DND-41 (cell line): ENCODE results near the gene HEXIM2.

Experiments
- ATAC-seq: fragments of 200-7000 bp; cut with Tn5 transposase; 3 replicates; pipeline ENCODE4 v1.9.1; 2021; ENCODE audit warnings: low read depth; ENCODE audit not compliant: insufficient read depth
- DNase-seq: peaks from one replicate; pipeline ENCODE4 v3.0.0-alpha.2; 2020
- H2AFZ ChIP-seq: 2 replicates; pipeline ENCODE4 v1.6.0; 2012; ENCODE audit warnings: low read depth, low read length
- H3K27ac ChIP-seq: 2 replicates; pipeline ENCODE4 v1.5.1; 2012; ENCODE audit warnings: low read length, inconsistent platforms
- H3K27me3 ChIP-seq: fragments of 200-600 bp; sonication (generic); 2 replicates; pipeline ENCODE4 v1.6.0; 2012; ENCODE audit warnings: low read length, mild to moderate bottlenecking, inconsistent platforms; ENCODE audit not compliant: insufficient read depth, poor library complexity
- H3K36me3 ChIP-seq: 2 replicates; pipeline ENCODE4 v1.5.1; 2012; ENCODE audit warnings: low read length, inconsistent platforms; ENCODE audit not compliant: insufficient read depth
- H3K4me1 ChIP-seq: 2 replicates; pipeline ENCODE4 v1.5.1; 2012; ENCODE audit warnings: mild to moderate bottlenecking, low read length; ENCODE audit not compliant: insufficient read depth
- H3K4me2 ChIP-seq: 2 replicates; pipeline ENCODE4 v1.6.0; 2012; ENCODE audit warnings: mild to moderate bottlenecking, moderate library complexity, low read length, inconsistent platforms; ENCODE audit not compliant: insufficient read depth
- H3K4me3 ChIP-seq, 2 experiments: fragments of 200-600 bp in 1 of 2; shearing (Covaris generic) in 1 of 2; 2 replicates each; pipeline ENCODE4 v1.5.1; 2012 to 2016; ENCODE audit warnings: inconsistent platforms in 2 of 2, low read length in 2 of 2, mild to moderate bottlenecking in 2 of 2, low read depth in 1 of 2, moderate library complexity in 1 of 2
- H3K79me2 ChIP-seq: 2 replicates; pipeline ENCODE4 v1.6.0; 2012; ENCODE audit warnings: low read length, inconsistent platforms; ENCODE audit not compliant: insufficient read depth
- H3K9ac ChIP-seq: 2 replicates; pipeline ENCODE4 v1.6.0; 2012; ENCODE audit warnings: low read depth, mild to moderate bottlenecking, inconsistent platforms, low read length, moderate library complexity
- H3K9me3 ChIP-seq: 2 replicates; pipeline ENCODE4 v1.5.1; 2012; ENCODE audit warnings: low read length, moderate library complexity, mild to moderate bottlenecking, inconsistent platforms; ENCODE audit not compliant: insufficient read depth, severe bottlenecking
- H4K20me1 ChIP-seq: 2 replicates; pipeline ENCODE4 v1.6.0; 2012; ENCODE audit warnings: low read length; ENCODE audit not compliant: insufficient read depth
- EZH2 ChIP-seq: IDR thresholded peaks from 3 replicates; pipeline ENCODE4 v1.6.1; 2012; ENCODE audit warnings: borderline replicate concordance, low read depth, mild to moderate bottlenecking, moderate library complexity, low read length, inconsistent platforms; ENCODE audit not compliant: severe bottlenecking
- TF ChIP-seq, protein P1 (sequence below): IDR thresholded peaks from 2 replicates; pipeline ENCODE4 v1.5.1; 2012; ENCODE audit warnings: borderline replicate concordance, low read length, moderate library complexity, mild to moderate bottlenecking; ENCODE audit not compliant: poor library complexity, severe bottlenecking; ENCODE audit errors: extremely low read depth

The HEXIM2 gene

DNA sequence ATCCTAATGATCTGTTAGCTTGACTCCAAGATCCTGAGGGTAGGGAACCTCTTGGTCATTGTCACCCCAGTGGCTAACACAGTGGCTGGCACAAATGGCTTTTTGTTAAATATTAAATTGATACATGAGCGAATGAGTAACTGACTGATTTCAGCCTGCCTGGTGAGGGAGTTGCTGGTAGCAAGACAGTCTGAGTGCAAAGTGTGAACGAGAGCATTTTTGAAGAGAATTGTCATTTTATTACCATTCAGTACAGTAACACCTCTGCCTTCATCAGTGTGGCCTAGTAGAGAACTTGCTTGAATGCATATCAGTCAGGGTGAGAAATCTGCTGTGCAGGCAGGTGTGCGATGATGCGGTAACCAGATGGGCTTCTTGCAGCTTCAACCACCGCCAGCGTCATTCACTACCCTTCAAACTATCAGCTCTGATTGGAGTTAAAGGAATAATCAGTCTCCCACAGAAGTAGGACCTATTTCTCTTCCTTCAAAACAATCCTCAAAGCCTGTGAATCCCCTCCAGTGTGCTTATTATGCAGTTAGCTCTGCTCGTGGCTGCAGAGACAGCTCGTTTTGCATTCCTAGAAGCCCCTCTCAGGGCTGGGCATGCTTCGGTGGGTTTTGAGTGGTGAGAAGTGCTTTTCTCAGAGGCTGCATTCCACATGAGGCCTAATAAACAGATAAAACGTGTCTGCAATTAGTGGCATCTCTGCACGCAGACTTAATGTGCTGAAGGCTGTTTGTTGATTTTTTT is 29.0 kb downstream of the HEXIM2 start:
- Histone ChIP-seq H3K27me3 (no peaks in the 10 kb centered on the region), H2AFZ (no peak overlapping the region), H3K9me3 (no peaks in the 10 kb centered on the region), H4K20me1 (no peaks in the 10 kb centered on the region), H3K4me1 (no peaks in the 10 kb centered on the region), H3K27ac (no peak overlapping the region), H3K36me3 (no peaks in the 10 kb centered on the region), H3K79me2 (no peaks in the 10 kb centered on the region), H3K4me3 (no peak overlapping the region), H3K4me2 (no peak overlapping the region), H3K9ac (no peak overlapping the region)
- no peak for TF ChIP-seq EZH2
- TF ChIP-seq, protein P1, sequence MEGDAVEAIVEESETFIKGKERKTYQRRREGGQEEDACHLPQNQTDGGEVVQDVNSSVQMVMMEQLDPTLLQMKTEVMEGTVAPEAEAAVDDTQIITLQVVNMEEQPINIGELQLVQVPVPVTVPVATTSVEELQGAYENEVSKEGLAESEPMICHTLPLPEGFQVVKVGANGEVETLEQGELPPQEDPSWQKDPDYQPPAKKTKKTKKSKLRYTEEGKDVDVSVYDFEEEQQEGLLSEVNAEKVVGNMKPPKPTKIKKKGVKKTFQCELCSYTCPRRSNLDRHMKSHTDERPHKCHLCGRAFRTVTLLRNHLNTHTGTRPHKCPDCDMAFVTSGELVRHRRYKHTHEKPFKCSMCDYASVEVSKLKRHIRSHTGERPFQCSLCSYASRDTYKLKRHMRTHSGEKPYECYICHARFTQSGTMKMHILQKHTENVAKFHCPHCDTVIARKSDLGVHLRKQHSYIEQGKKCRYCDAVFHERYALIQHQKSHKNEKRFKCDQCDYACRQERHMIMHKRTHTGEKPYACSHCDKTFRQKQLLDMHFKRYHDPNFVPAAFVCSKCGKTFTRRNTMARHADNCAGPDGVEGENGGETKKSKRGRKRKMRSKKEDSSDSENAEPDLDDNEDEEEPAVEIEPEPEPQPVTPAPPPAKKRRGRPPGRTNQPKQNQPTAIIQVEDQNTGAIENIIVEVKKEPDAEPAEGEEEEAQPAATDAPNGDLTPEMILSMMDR, result no peak
- DNase-seq (no peak), ATAC-seq (no peak)

DNA sequence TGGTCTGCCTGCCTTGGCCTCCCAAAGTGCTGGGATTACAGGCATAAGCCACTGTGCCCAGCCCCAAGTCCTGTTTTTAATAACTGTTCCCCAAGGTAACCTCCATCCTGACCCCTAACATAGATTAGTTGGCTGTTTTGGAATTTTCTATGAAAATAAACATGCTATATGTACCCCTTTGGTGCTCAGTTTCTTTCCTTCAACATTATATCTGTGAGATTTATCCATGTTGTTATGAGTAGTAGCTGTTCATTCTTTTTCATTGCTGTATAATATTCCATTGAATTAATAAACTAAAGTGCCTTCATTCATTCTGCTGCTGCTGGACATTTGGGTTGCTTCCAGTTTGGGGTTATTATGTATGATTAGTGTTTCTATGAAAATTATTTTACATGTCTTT is 33.7 kb downstream of the HEXIM2 start:
- Histone ChIP-seq H3K27me3 (no peaks in the 10 kb centered on the region), H2AFZ (no peak overlapping the region), H4K20me1 (no peaks in the 10 kb centered on the region), H3K4me2 (no peak overlapping the region), H3K36me3 (no peaks in the 10 kb centered on the region), H3K79me2 (no peaks in the 10 kb centered on the region), H3K4me1 (peaks cover 13% of the 10 kb centered on the region), H3K27ac (no peak overlapping the region), H3K9ac (no peak overlapping the region), H3K9me3 (no peaks in the 10 kb centered on the region), H3K4me3 (no peak overlapping the region)
- TF ChIP-seq, protein P1, result no peak
- no peak for TF ChIP-seq EZH2
- no peak for DNase-seq
- no peak for ATAC-seq

DNA sequence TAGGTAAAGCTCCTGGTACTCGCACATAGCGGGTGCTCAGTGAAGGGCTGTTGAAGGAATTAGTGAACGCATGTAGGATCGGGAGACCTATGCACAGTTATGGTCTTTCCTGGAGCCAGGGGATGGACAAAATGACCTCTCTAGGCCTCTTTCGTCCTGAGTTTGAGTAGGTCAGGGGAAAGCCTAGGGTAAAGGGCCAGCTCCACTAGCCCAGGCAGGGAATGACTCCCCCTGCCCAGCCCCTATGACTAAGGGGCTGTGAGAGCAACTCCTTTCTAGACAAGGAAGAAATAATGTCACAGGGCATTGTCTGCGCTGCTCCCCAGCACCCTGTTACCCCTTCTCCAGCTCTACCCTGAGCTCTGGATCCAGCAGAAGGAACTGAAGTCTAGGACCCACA is 35.4 kb downstream of the HEXIM2 start:
- Histone ChIP-seq H3K4me1 (peaks cover 13% of the 10 kb centered on the region), H3K9ac (peak overlapping the region; percentile 37; the same call in 1 of the 2 replicates), H3K4me3 (no peak overlapping the region), H3K36me3 (no peaks in the 10 kb centered on the region), H2AFZ (peak overlapping the region; percentile 87), H3K4me2 (no peak overlapping the region; the same call in 1 of the 2 replicates), H3K27ac (peak overlapping the region; percentile 3; the same call in 1 of the 2 replicates), H3K27me3 (no peaks in the 10 kb centered on the region), H4K20me1 (no peaks in the 10 kb centered on the region), H3K79me2 (no peaks in the 10 kb centered on the region), H3K9me3 (no peaks in the 10 kb centered on the region)
- DNase-seq (no peak), ATAC-seq (no peak)
- TF ChIP-seq, protein P1, result no peak
- TF ChIP-seq EZH2, result no peak
